ENCODE results near the gene RD3L.
A peak's percentile ranks its signal among the peaks of the same experiment; 100 is the strongest.

RD3L gene

DNA sequence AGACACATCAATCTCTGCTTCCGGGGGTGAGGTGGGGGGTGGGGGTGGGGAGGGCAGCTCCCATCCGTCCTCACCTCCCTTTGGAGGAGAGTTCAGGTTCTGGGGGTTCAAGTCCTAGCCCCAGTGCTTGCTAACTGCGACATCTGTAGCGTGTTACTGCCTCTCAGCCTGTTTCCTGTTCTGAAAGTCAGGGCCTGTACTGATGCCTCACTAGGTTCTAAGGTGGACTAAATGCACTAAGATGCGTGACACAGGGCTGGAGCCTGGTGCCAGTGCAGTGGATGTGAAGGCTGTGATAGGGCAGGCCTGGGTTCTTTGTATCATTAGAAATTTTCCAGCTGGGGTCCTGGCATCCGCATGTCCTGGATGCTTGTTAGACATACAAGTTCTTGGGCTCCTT, 31.3 kb downstream of the RD3L start:
- Mint-ChIP-seq H3K9me3 (ENCODE audit: low read depth) (no peaks in the 10 kb centered on the region), H3K27ac (no peak overlapping the region), H3K4me1 (ENCODE audit: low read depth) (peaks cover 26% of the 10 kb centered on the region), H3K4me3 (no peak overlapping the region), H3K27me3 (no peaks in the 10 kb centered on the region), H3K36me3 (peaks cover 2% of the 10 kb centered on the region)

DNA sequence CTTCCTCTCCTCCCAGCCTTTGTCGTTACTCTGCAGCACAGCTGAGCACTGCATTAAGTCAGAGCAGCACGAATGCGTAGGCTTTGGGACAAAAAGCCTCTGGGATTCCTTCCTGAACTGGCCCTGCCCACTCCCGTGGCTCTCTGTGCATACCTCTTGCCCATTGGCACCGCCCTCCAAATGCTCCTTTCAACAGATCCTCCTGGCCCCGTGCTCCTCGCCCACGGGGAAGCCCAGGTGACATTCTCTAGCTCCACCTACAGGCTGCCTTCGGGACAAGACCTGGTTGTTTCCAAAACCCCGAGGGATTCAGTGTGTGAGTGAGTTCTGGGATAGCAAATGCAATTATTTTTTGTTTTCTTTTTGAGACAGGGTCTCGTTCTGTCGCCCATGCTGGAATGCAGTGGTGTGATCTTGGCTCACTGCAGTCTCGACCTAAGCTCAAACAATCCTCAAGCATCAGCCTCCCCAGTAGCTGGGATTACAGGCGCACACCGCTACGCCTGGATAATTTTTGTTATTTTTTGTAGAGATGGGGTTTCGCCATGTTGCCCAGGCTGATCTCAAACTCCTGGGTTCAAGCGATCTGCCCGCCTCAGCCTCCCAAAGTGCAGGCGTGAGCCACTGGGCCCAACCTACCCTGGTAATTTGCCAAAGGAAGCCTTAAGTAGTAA, 31.9 kb downstream of the RD3L start:
- H3K27ac Mint-ChIP-seq = peak overlapping the region; percentile 93
- H3K4me3 Mint-ChIP-seq = peak overlapping the region; percentile 68
- H3K36me3 Mint-ChIP-seq = peaks cover 2% of the 10 kb centered on the region
- H3K4me1 Mint-ChIP-seq (ENCODE audit: low read depth) = peaks cover 26% of the 10 kb centered on the region
- no peaks in the 10 kb centered on the region for H3K9me3 Mint-ChIP-seq (ENCODE audit: low read depth)
- peaks cover 2% of the 10 kb centered on the region for H3K27me3 Mint-ChIP-seq

DNA sequence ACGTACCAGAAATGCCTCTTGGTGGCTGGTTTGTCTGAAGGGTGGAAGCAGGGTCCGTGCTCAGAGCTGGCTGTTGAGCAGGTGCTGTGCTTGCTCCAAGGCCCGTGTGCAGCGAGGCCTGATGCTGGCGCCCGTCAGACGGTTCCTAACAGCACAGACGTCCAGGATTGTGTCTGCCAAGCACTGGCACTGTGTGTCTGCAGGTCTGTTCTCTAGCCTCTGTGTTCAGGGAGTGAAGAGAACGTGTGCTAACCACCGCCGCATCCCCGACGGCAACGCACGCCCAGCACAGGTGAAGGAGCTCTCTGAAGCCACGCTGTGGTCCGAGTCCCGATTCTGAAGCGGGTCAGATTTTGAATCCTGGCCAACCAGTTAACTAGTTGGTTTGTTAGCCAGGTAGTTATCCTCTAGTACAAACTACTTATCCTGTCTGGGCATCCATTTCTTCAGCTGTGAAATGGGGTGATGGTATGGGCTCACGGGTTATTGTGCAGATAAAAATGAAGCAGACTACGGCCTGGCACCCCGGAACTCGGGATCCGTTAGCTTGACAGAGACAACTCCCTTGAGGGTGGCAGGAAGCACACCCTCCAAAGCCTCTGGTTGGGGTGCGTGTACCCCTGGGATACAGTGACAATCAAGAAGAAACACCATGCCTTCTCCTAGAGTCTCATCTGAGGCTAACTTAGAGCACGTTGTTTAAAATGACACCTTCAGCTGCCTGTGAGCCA, 32.6 kb downstream of the RD3L start:
- H3K4me3 Mint-ChIP-seq = peak overlapping the region; percentile 68

DNA sequence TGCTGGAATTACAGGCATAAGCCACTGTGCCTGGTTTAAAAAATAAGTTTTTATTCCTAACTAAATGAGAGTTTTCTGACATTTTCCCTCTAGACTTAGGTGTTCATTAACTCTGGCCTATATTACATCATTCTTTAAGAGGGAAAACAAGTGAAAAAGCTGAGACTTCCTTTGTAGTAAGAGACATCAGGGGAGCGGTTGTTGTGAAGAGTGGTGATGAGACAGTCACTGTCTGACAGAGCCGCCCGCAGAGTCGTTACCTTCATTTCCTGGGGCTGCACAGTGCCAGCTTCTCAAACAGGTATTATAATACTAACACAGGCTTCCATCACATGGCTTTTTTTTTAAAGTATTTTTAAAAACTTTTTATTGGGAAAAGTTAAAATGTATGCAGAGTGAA, 33.7 kb downstream of the RD3L start:
- Mint-ChIP-seq H3K9me3 (ENCODE audit: low read depth) (no peaks in the 10 kb centered on the region), H3K27me3 (peaks cover 2% of the 10 kb centered on the region), H3K36me3 (peaks cover under 1% of the 10 kb centered on the region), H3K4me1 (ENCODE audit: low read depth) (peaks cover 27% of the 10 kb centered on the region), H3K4me3 (peak overlapping the region; percentile 53), H3K27ac (peak overlapping the region; percentile 86)

More for the DNA sequence above, 32.6 kb downstream of the RD3L start:
- Mint-ChIP-seq H3K36me3 (peaks cover 2% of the 10 kb centered on the region), H3K27me3 (peaks cover 2% of the 10 kb centered on the region), H3K4me1 (ENCODE audit: low read depth) (peaks cover 27% of the 10 kb centered on the region), H3K27ac (peak overlapping the region; percentile 93), H3K9me3 (ENCODE audit: low read depth) (no peaks in the 10 kb centered on the region)

DNA sequence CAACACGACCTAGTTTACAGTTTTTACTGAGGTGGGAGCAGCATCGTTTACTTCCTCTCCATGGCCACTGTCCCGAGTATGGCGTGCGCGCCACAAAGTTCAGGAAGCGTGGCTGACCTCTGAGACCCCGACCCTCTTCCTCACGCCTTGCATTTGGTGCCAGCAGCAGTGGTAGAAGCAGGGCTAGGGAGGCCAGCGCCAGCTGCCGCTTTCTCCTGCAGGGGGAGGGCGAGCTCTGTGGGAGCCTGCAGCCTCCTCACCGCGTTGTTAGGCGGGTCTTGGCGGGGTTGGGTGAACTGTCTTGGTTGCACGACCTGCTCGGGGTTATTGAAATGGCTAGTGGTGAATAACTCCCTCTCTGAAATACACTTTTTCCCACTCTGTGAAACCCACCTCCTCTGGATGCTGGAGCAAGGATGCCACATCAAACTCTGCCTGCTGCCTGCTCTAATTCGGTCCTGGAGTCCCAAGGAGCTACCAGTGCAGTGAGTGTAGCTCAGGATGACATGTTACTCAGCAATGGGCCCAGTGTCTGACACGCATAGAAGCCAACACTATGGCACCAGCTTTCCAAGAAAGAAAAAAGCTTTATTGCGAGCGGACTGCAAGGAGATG, 36.4 kb downstream of the RD3L start:
- Mint-ChIP-seq H3K27me3 (peaks cover 2% of the 10 kb centered on the region), H3K36me3 (no peaks in the 10 kb centered on the region), H3K4me3 (no peak overlapping the region), H3K27ac (peak overlapping the region; percentile 10), H3K9me3 (ENCODE audit: low read depth) (no peaks in the 10 kb centered on the region), H3K4me1 (ENCODE audit: low read depth) (peaks cover 30% of the 10 kb centered on the region)

DNA sequence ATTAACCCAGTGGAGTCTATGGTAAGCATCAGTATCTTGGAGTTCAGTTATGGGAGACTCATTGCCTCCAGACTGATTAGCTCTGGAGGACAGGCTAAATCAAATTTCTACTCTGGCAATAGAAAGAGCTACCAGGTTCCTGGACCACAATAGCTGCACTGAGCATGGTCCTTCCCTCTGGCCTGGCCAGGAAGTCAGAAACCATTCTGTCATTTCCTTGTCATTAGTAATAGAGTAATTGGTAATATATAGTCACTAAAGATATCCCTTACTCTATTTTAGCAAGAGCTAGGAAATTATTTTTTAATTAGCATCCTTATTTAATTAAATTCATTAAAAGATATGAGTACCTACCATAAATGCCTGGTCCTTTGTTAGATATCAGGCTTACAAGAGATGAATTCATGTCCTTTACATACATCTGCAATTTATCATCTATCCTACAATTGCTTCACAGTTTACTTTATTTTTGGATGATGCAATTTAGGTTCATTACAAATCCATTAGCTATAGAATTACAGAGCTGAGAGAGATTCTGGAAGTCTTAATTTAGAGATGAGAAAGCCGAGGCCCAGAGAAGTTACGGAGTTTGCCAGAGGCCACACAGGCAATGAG, 37.7 kb downstream of the RD3L start:
- Mint-ChIP-seq H3K9me3 (ENCODE audit: low read depth) (no peaks in the 10 kb centered on the region), H3K4me3 (no peak overlapping the region), H3K36me3 (no peaks in the 10 kb centered on the region), H3K4me1 (ENCODE audit: low read depth) (peaks cover 21% of the 10 kb centered on the region), H3K27me3 (peaks cover 2% of the 10 kb centered on the region), H3K27ac (no peak overlapping the region)

DNA sequence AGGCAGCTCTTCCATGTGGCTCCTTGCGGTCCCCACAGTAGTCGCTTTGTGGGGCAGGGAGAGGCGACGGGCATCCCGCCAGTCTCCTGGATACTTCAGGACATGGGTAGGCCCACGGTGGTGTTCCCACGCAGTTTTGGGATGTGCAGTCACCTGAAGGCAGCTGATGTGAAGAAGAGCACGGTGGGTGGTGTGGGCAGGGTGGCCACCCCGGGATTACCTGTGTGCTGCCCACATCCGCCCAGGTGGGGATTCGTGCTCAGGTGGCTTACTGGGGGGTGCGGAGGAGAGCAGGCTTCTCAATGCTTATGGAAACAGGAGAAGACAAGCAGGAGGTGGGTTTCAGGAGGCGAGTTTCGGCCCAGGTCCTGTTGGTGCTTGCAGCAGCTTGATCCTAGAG, 42.5 kb downstream of the RD3L start:
- Mint-ChIP-seq H3K27me3 (no peaks in the 10 kb centered on the region), H3K4me3 (no peak overlapping the region), H3K4me1 (ENCODE audit: low read depth) (peaks cover 4% of the 10 kb centered on the region), H3K27ac (no peak overlapping the region), H3K36me3 (no peaks in the 10 kb centered on the region), H3K9me3 (ENCODE audit: low read depth) (no peaks in the 10 kb centered on the region)

DNA sequence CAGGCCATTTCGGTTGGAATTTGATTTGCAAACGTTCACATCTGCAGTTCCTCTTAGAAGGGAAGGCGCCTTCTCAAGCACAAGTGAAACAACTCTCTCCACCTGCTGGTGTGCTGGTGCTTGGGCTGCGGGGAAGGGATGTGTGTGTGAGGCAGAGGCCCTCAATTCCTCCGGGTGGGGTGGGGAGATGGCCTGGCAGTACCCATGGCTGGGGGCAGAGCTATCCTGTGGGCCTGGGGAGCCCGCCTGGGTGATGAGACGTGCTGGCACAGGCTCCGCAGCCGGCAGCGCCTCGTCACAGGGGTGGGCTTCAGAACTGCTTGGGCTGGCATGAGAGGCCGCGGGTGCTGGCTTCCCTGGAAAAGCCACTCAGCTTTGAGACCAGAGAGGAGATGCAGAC, 43.0 kb downstream of the RD3L start:
- H3K9me3 Mint-ChIP-seq (ENCODE audit: low read depth) = no peaks in the 10 kb centered on the region
- H3K36me3 Mint-ChIP-seq = no peaks in the 10 kb centered on the region

DNA sequence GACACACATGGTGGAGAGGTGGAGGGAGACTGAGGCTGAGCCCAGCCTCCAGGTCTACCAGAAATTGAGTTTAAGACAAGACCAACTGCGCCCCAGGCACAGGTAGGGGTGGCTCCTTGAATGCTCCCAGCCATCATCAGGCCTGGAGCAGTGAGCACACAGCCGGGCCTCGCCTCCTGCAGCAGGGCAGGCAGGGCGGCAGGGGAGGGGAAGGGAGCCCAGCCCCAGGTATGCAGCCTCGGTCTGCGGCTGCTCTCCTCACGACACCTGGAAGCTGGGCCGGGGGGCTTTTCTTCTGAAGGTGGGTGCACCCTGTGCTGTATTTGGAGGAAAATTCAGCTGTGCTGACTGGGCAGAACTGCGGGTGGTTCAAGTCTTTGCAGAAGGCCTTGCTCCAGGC, 43.6 kb downstream of the RD3L start:
- no peaks in the 10 kb centered on the region for H3K9me3 Mint-ChIP-seq (ENCODE audit: low read depth)
- no peaks in the 10 kb centered on the region for H3K36me3 Mint-ChIP-seq
- no peak overlapping the region for H3K27ac Mint-ChIP-seq
- H3K4me3 Mint-ChIP-seq = no peak overlapping the region
- H3K4me1 Mint-ChIP-seq (ENCODE audit: low read depth) = peaks cover 3% of the 10 kb centered on the region
- H3K27me3 Mint-ChIP-seq = no peaks in the 10 kb centered on the region

More for the DNA sequence above, 43.0 kb downstream of the RD3L start:
- H3K27ac Mint-ChIP-seq = no peak overlapping the region
- H3K4me3 Mint-ChIP-seq = no peak overlapping the region
- H3K4me1 Mint-ChIP-seq (ENCODE audit: low read depth) = peaks cover 3% of the 10 kb centered on the region
- H3K27me3 Mint-ChIP-seq = no peaks in the 10 kb centered on the region

DNA sequence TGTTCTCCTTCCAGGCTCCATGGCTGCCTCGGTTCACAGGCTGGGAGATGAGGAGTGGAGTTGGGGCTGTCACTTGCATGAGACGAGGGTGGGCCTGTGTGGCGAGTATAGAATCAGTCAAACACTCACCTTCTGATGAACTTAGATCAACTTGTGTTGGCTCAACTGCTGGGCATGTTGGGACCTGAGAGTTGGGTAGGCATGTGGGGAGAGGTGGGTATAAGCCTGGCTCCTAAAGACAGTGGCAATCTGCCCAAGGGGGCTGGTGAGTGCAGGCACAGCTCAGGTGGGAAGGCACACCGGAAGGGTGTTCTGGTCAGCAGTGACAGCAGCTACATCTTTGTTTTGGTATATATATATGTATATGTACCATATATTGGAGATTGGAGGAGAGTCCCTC, 44.1 kb downstream of the RD3L start:
- no peaks in the 10 kb centered on the region for H3K36me3 Mint-ChIP-seq
- no peak overlapping the region for H3K4me3 Mint-ChIP-seq
- no peak overlapping the region for H3K27ac Mint-ChIP-seq
- no peaks in the 10 kb centered on the region for H3K27me3 Mint-ChIP-seq
- H3K4me1 Mint-ChIP-seq (ENCODE audit: low read depth) = peaks cover 3% of the 10 kb centered on the region
- no peaks in the 10 kb centered on the region for H3K9me3 Mint-ChIP-seq (ENCODE audit: low read depth)

DNA sequence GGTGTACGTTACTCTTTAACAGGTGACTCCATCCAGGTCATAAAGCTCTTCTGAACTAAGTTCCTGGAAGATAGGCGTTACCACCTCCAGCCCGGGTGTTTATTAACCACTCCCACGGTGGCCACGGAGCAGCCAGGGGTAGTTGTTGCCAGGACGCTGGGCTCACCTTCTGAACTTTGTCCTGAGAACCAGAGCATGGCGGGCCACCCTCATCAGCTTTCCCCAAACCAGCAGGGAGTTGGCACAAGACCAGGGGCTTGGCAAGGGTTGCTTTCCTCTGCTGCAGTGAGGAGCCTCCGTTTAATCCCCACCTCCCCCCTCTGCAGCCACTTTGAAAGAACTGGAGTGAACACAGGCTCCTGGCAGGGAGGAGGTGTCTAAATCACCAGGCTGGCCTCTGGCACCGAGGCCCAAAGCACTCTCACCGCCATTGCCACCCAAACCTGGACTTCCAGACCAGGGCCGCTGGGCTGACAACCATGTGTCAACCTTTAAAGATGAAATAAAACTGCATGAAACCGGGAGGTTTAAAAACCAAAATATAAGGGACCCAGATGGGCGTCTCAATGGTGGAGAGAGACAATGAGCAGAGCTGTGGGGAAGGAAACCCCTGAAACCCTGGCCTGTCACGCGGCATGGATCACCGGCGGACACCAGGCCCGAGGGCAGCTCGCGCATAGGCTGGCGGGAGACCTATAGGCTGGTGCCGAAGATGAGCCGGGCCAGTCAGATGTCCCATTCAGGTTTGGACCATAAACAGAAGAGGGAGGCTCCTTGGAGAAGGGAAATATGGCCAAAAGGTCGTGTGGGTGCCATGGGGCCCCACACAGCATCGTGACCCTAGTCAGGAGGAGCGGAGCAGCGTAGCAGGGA, 45.0 kb downstream of the RD3L start:
- H3K36me3 Mint-ChIP-seq = no peaks in the 10 kb centered on the region
- no peak overlapping the region for H3K27ac Mint-ChIP-seq
- no peaks in the 10 kb centered on the region for H3K27me3 Mint-ChIP-seq
- H3K9me3 Mint-ChIP-seq (ENCODE audit: low read depth) = no peaks in the 10 kb centered on the region
- H3K4me3 Mint-ChIP-seq = no peak overlapping the region
- peaks cover 3% of the 10 kb centered on the region for H3K4me1 Mint-ChIP-seq (ENCODE audit: low read depth)

DNA sequence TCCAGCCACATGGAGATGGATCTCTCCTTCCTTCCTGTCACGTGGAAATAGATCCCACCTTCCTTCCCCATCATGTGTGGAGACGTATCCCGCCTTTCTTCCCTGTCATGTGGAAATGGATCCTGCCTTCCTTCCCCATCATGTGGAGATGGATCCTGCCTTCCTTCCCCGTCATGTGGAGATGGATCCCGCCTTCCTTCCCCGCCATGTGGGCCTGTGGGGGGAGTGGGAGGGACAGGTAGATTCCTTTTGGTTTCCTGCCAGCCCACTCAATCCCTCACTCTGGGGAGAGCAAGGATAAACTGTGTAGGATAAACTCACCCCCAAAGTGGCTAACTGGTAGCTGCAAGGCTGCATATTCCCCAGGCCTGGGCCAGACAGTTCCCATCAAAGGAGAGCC, 45.8 kb downstream of the RD3L start:
- no peak overlapping the region for H3K4me3 Mint-ChIP-seq
- H3K9me3 Mint-ChIP-seq (ENCODE audit: low read depth) = no peaks in the 10 kb centered on the region
- no peaks in the 10 kb centered on the region for H3K27me3 Mint-ChIP-seq
- no peaks in the 10 kb centered on the region for H3K36me3 Mint-ChIP-seq
- peaks cover 3% of the 10 kb centered on the region for H3K4me1 Mint-ChIP-seq (ENCODE audit: low read depth)
- H3K27ac Mint-ChIP-seq = no peak overlapping the region

DNA sequence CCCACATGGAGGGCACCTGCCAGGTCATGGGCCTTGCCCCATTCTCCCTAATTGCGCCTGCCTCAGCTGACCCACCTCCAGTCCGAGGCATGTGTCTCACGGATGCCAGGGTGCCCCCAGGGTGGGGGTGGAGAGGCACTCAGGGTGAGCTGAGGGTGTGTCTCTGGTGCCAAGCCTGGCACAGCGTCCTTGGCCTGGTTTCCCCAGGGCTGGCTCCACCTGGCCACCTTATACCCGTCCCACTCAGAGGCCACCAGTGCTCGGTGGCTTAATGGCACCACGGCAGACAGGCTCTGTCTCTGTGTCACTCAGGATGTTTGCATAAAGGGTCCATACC, 47.6 kb downstream of the RD3L start:
- no peak overlapping the region for H3K4me3 Mint-ChIP-seq
- H3K9me3 Mint-ChIP-seq (ENCODE audit: low read depth) = no peaks in the 10 kb centered on the region

DNA sequence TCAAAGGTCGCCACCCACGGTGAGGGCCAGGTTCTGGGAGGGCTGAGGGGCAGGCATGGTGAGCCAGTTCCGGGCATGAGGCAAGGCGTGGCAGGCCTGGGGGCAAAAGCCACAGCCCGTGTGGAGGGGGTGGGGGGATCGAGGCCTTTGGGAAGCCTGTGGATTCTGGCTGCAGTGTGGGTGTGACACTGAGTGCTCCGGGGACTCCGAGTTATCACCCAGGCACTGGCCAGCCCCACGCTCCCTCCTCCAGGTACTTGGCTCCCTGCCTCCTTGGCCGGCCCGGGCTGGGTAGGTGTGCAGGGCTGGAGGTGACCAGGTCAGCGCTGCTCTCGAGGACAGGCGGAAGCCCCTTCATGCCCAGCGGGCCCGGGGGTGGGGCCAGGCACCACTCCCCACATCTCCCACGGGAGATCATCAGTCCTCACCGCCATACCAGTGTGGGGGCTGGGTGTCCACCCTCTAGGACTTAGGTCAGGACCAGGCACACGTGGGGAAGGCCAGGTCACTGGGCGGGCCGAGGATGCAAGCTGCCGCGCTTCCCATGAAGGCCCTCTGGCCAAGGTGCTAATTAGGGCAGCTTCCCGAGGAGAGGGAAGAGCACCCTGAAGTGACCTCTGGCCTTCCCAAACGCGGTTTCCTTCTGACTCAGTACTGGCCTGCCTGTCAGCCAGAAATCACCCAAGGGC, 48.2 kb downstream of the RD3L start:
- Mint-ChIP-seq H3K4me1 (ENCODE audit: low read depth) (no peaks in the 10 kb centered on the region), H3K27ac (no peak overlapping the region), H3K9me3 (ENCODE audit: low read depth) (no peaks in the 10 kb centered on the region), H3K4me3 (no peak overlapping the region), H3K36me3 (no peaks in the 10 kb centered on the region), H3K27me3 (no peaks in the 10 kb centered on the region)

More for the DNA sequence above, 47.6 kb downstream of the RD3L start:
- Mint-ChIP-seq H3K27me3 (no peaks in the 10 kb centered on the region), H3K4me1 (ENCODE audit: low read depth) (no peaks in the 10 kb centered on the region), H3K27ac (no peak overlapping the region), H3K36me3 (no peaks in the 10 kb centered on the region)
